ENCODE measurements around the gene TTC12.

TTC12 gene, protein sequence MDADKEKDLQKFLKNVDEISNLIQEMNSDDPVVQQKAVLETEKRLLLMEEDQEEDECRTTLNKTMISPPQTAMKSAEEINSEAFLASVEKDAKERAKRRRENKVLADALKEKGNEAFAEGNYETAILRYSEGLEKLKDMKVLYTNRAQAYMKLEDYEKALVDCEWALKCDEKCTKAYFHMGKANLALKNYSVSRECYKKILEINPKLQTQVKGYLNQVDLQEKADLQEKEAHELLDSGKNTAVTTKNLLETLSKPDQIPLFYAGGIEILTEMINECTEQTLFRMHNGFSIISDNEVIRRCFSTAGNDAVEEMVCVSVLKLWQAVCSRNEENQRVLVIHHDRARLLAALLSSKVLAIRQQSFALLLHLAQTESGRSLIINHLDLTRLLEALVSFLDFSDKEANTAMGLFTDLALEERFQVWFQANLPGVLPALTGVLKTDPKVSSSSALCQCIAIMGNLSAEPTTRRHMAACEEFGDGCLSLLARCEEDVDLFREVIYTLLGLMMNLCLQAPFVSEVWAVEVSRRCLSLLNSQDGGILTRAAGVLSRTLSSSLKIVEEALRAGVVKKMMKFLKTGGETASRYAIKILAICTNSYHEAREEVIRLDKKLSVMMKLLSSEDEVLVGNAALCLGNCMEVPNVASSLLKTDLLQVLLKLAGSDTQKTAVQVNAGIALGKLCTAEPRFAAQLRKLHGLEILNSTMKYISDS

DNA sequence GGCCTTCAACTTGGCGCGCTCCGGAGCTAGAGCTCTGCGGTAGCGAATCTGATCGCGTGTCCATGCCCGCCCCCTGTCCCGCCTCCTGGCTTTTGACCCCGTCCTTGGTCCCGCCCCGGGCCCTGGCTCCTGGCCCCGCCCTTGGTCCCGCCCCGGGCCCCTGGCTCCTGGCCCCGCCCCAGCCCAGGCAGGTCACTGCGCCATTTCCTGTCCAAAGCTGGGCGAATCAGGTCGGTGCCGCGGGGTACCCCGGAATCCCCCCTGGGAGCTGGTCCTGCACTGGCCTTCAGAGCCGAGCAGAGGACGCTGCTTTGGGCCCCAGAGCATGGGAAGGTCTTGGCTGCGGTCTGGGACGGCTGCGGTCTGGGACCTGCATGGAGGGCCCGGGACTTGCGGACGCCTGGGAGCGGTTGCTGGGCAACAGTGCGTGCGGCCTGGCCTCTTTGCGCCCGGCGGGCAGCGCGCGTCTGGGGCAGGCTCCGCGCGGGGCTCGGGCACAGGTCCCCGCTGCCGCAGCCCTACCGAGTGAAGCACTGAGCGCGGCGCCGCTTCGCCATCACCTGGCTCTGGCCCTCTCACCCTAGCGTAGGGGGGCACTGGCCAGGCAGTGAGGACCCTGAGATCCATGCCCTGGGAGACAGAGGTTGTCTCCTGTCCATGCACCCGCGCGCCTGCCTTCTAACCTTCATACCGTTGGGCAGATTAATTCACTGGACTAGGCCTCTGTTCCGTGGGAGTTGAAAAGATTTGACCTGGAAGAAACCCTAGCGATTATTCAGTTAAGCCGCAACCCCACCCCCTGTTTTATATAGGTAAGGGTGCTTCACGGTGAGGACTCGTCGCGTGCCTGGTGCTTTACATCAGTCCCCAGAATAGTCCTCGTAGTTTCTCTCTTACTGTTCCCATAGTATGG lies at the start of gene TTC12:
TTC12 (plus strand) TSS at position 195 of the 913 bp plus-strand sequence. CDS start 1,675 bp downstream, outside the sequence.
- Histone ChIP-seq H3K4me1 (ENCODE audit: control insufficient read depth, insufficient read depth, low read length) (peaks cover 5% of the 10 kb centered on the region), H3K9me3 (ENCODE audit: control insufficient read depth, low read length) (no peaks in the 10 kb centered on the region), H3K27me3 (ENCODE audit: control insufficient read depth, insufficient read depth, low read length) (no peaks in the 10 kb centered on the region), H3K9ac (ENCODE audit: low read length) (peak within 1 kb of the TSS; percentile 75), H3K36me3 (ENCODE audit: control insufficient read depth, insufficient read depth, low read length) (no peaks in the 10 kb centered on the region), H3K4me3 (ENCODE audit: low read length) (peak within 1 kb of the TSS; percentile 53)

DNA sequence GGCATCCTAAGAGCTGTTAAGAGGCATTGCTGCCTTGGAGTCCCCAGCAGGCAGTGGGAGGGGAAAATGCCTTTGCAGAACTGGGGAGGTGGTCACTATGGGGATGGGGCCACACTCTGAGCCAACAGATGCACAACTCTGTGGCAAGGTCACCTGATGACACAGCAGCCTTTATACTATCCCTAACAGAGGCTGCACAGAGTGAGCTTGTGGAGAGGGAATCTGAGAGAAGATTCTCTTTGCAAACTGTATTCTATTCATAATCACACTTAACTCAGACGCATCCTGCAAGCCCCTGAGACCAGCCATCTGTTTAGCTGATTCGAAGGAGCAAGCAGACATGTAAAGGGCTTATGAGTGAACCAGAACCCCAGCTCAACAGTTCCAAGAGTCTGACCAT lies 49.0 kb upstream of the TTC12 start:
- Histone ChIP-seq H3K4me3 (ENCODE audit: low read length) (no peak overlapping the region), H3K36me3 (ENCODE audit: control insufficient read depth, insufficient read depth, low read length) (no peaks in the 10 kb centered on the region), H3K9ac (ENCODE audit: low read length) (no peak overlapping the region), H3K9me3 (ENCODE audit: control insufficient read depth, low read length) (no peaks in the 10 kb centered on the region), H3K4me1 (ENCODE audit: control insufficient read depth, insufficient read depth, low read length) (no peaks in the 10 kb centered on the region), H3K27me3 (ENCODE audit: control insufficient read depth, insufficient read depth, low read length) (no peaks in the 10 kb centered on the region)

DNA sequence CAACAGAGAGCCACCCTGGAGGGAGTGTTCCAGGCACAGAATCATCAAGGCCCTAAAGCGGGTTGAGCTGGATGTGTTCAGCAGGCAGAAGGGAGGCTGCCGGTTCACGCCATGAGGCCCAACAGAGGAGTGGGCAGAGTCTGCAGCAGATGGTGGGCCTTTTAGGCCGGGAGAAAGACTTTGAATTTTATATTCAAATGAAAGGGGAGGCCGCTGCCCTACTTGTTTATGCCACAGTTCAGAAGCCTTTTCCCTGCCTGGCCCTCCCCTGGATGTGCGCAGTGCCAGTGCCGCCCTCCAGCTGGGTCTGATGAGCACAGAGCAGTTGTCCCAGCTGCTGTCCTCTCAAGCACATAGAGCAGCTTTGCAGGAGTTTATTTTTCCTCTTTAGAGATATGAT lies 46.9 kb upstream of the TTC12 start:
- no peaks in the 10 kb centered on the region for H3K36me3 ChIP-seq (ENCODE audit: control insufficient read depth, insufficient read depth, low read length)
- H3K27me3 ChIP-seq (ENCODE audit: control insufficient read depth, insufficient read depth, low read length), result no peaks in the 10 kb centered on the region
- H3K4me3 ChIP-seq (ENCODE audit: low read length), result no peak overlapping the region
- H3K4me1 ChIP-seq (ENCODE audit: control insufficient read depth, insufficient read depth, low read length), result no peaks in the 10 kb centered on the region
- H3K9ac ChIP-seq (ENCODE audit: low read length), result no peak overlapping the region
- H3K9me3 ChIP-seq (ENCODE audit: control insufficient read depth, low read length), result no peaks in the 10 kb centered on the region

DNA sequence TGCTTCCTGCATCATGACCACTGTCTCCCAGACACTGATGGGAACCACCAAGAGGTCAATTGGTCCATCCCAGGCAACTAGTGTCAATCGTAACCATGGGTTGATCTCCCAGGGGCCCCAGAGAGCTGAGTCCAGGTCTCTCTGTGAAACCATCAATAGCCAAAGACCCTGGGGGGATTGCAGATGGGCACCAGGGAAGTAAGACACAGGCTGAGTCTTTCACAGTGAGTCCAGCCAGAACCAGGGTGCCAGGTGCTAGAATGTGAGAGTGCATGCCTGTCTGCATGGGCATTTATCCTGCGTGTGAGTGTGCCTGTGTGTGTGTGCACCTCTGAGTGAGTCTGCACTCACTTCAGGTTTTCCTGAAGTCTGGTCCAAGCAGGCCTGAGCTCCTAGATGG lies 45.3 kb upstream of the TTC12 start:
- Histone ChIP-seq H3K9me3 (ENCODE audit: control insufficient read depth, low read length) (no peaks in the 10 kb centered on the region), H3K9ac (ENCODE audit: low read length) (no peak overlapping the region), H3K36me3 (ENCODE audit: control insufficient read depth, insufficient read depth, low read length) (no peaks in the 10 kb centered on the region), H3K4me3 (ENCODE audit: low read length) (no peak overlapping the region), H3K4me1 (ENCODE audit: control insufficient read depth, insufficient read depth, low read length) (no peaks in the 10 kb centered on the region), H3K27me3 (ENCODE audit: control insufficient read depth, insufficient read depth, low read length) (no peaks in the 10 kb centered on the region)

DNA sequence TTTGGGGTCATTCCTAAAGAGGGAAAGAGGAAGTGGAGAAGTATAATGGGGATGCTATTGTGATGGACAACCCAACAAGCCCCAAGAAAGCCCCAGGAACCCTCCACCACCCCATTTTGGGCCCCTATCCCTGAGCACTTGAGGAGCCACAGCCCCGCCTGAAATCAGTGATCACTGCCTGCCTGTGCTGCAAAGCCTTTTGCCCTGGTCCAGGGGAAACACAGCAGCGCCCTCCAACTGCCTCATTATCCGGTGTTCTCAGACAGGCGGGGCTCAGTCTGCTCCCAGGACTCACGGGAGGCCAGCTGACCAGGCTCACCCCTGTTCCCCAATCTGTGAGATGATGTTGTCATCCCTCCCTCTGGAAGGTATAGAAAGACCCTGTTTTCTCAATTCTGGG lies 44.7 kb upstream of the TTC12 start:
- Histone ChIP-seq H3K9me3 (ENCODE audit: control insufficient read depth, low read length) (no peaks in the 10 kb centered on the region), H3K4me1 (ENCODE audit: control insufficient read depth, insufficient read depth, low read length) (no peaks in the 10 kb centered on the region), H3K36me3 (ENCODE audit: control insufficient read depth, insufficient read depth, low read length) (no peaks in the 10 kb centered on the region), H3K9ac (ENCODE audit: low read length) (no peak overlapping the region), H3K27me3 (ENCODE audit: control insufficient read depth, insufficient read depth, low read length) (no peaks in the 10 kb centered on the region), H3K4me3 (ENCODE audit: low read length) (no peak overlapping the region)

DNA sequence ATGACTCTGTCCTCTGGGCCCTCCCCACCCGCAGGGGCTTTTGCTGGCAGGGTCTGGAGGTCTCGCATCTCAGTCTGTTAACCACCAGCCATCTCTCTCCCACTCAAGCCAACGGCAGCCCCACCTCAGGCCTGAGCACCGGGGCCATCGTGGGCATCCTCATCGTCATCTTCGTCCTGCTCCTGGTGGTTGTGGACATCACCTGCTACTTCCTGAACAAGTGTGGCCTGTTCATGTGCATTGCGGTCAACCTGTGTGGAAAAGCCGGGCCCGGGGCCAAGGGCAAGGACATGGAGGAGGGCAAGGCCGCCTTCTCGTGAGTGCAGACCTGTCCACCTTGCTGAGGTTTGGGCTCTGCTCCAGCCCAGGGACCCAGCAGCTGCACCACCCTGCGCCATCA lies 44.3 kb upstream of the TTC12 start:
- H3K36me3 ChIP-seq (ENCODE audit: control insufficient read depth, insufficient read depth, low read length), result no peaks in the 10 kb centered on the region
- no peaks in the 10 kb centered on the region for H3K9me3 ChIP-seq (ENCODE audit: control insufficient read depth, low read length)
- no peaks in the 10 kb centered on the region for H3K27me3 ChIP-seq (ENCODE audit: control insufficient read depth, insufficient read depth, low read length)
- H3K9ac ChIP-seq (ENCODE audit: low read length), result no peak overlapping the region
- no peaks in the 10 kb centered on the region for H3K4me1 ChIP-seq (ENCODE audit: control insufficient read depth, insufficient read depth, low read length)
- no peak overlapping the region for H3K4me3 ChIP-seq (ENCODE audit: low read length)

DNA sequence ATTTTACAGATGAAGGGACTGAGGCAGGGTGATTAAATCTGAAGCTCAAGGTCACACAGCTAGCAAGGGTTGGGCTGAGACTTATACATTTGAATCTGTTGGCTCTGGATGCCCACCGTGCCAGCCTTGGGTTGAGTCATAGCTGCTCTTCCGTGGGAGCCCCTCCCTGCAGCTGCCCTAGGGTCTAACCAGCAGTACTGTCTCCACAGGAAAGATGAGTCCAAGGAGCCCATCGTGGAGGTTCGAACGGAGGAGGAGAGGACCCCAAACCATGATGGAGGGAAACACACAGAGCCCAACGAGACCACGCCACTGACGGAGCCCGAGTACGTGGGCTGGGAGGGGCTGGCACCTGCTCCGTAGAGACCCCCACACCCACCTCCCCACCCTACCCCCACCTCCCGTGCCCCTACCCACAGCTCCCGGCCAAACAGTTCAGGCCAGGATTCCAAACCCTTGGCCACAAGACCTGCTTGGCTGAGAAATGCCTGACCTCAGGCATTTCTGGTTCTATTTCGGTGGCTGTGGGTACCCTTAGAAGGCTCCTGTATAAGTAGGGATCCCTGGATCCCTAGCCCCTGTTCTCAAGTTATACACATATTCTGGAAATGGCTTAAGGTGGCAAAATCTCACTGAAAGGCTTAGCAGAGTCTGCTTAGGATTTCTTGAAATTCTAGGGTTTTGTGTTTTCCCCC lies 42.7 kb upstream of the TTC12 start:
- Histone ChIP-seq H3K36me3 (ENCODE audit: control insufficient read depth, insufficient read depth, low read length) (no peaks in the 10 kb centered on the region), H3K9ac (ENCODE audit: low read length) (no peak overlapping the region), H3K4me1 (ENCODE audit: control insufficient read depth, insufficient read depth, low read length) (no peaks in the 10 kb centered on the region), H3K27me3 (ENCODE audit: control insufficient read depth, insufficient read depth, low read length) (no peaks in the 10 kb centered on the region), H3K9me3 (ENCODE audit: control insufficient read depth, low read length) (no peaks in the 10 kb centered on the region), H3K4me3 (ENCODE audit: low read length) (no peak overlapping the region)

DNA sequence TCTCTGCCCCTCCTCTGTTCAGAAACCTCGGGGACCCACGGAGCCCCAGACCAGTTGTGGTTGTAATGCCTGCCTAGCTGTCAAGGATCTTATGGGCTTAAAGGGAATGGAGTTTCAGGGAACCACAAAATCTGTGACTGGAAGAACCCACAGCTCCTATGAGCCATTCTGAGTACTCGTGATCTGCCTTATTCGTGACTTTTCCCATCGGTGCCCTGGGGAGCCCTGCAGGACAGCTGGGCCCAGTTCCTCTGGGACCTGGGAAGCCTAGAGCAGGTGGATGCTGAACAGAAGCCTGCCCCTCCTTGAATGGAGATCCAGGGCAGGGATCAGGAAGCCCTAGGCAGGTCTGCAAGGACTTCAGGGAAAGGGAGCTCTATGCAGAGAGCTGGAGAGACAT lies 42.1 kb upstream of the TTC12 start:
- no peak overlapping the region for H3K9ac ChIP-seq (ENCODE audit: low read length)
- no peaks in the 10 kb centered on the region for H3K4me1 ChIP-seq (ENCODE audit: control insufficient read depth, insufficient read depth, low read length)
- no peaks in the 10 kb centered on the region for H3K36me3 ChIP-seq (ENCODE audit: control insufficient read depth, insufficient read depth, low read length)
- no peaks in the 10 kb centered on the region for H3K27me3 ChIP-seq (ENCODE audit: control insufficient read depth, insufficient read depth, low read length)
- H3K9me3 ChIP-seq (ENCODE audit: control insufficient read depth, low read length), result no peaks in the 10 kb centered on the region
- no peak overlapping the region for H3K4me3 ChIP-seq (ENCODE audit: low read length)

DNA sequence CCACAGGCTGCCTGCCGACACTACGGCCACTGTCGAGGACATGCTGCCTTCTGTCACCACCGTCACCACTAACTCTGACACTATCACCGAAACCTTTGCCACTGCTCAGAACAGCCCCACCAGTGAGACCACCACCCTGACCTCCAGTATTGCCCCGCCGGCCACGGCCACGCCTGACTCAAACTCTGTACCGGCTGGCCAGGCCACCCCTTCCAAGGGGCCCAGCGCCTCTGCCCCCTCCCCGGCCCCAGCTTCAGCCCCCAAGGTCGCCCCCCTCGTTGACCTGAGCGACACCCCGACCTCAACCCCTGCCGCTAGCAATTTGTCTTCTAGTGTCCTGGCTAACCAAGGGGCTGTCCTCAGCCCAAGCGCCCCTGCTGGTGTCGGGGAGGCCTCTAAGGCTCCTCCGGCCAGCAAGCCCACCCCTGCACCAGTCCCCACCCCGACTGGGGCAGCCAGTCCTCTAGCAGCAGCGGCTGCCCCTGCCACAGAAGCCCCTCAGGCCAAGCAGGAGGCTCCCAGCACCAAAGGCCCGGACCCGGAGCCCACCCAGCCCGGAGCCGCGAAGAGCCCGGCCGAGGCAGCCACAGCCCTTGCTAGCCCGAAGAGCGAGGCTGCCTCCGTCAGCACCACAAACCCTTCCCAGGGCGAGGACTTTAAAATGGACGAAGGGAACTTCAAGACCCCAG lies 41.3 kb upstream of the TTC12 start:
- no peaks in the 10 kb centered on the region for H3K4me1 ChIP-seq (ENCODE audit: control insufficient read depth, insufficient read depth, low read length)
- no peaks in the 10 kb centered on the region for H3K36me3 ChIP-seq (ENCODE audit: control insufficient read depth, insufficient read depth, low read length)
- H3K9me3 ChIP-seq (ENCODE audit: control insufficient read depth, low read length), result no peaks in the 10 kb centered on the region
- H3K4me3 ChIP-seq (ENCODE audit: low read length), result no peak overlapping the region
- H3K27me3 ChIP-seq (ENCODE audit: control insufficient read depth, insufficient read depth, low read length), result no peaks in the 10 kb centered on the region
- no peak overlapping the region for H3K9ac ChIP-seq (ENCODE audit: low read length)

DNA sequence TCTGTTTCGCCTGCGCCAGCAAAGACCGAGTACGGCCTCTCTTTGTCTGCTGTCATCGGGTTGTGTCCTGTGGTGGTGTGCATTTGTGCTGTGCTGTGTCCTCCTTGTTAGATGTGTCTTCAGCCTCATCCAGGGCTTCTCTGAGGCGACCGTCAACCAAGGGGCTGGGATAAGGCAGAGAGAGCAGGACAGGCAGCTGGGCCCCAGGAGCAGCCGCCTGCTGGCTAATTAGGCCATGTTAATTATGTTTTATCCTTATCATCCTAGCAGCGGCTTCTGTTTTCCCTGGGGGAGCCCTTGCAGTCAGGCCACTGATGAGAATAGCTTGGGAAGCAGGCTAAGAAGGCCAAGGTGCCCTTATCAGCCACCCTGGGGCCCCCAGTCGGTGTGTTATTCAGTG lies 40.7 kb upstream of the TTC12 start:
- no peak overlapping the region for H3K4me3 ChIP-seq (ENCODE audit: low read length)

More for the DNA sequence above, 40.7 kb upstream of the TTC12 start:
- Histone ChIP-seq H3K9ac (ENCODE audit: low read length) (no peak overlapping the region), H3K27me3 (ENCODE audit: control insufficient read depth, insufficient read depth, low read length) (no peaks in the 10 kb centered on the region), H3K36me3 (ENCODE audit: control insufficient read depth, insufficient read depth, low read length) (no peaks in the 10 kb centered on the region), H3K4me1 (ENCODE audit: control insufficient read depth, insufficient read depth, low read length) (no peaks in the 10 kb centered on the region), H3K9me3 (ENCODE audit: control insufficient read depth, low read length) (no peaks in the 10 kb centered on the region)
